ENCODE results near the gene HOOK1. TPM values are rescaled to one million over a fixed set of nuclear protein-coding genes. Genes with fewer than 3 reads are reported as not detected.

The HOOK1 gene
- total and polyA plus RNA-seq, 2 experiments from 2014 or later: 27.4 to 27.6 TPM

DNA sequence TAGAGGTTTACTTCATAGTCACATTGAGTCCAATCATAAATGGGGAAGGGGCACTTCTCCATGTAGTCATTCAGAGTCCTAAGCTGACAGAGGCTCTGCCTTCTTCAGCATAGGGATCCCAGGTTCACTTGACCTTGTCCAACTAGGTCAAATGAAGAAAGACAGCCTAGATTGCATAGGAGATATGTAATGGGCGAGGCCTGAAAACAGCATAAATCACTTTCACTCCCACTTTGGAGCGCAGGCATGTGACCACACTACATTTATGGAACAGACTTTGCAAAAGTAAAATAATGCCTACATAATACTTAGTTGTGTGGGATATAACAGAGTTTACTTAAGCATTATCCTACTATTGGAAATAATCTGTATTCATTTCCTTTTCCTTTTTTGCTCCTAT is 51.7 kb downstream of the HOOK1 start:
- H3K27me3 Mint-ChIP-seq (ENCODE audit: insufficient read depth, low read depth, poor library complexity): no peaks in the 10 kb centered on the region
- H3K27ac Mint-ChIP-seq: no peak overlapping the region
- H4K20me1 ChIP-seq (replicated peaks; ENCODE audit: insufficient read depth): no peaks in the 10 kb centered on the region
- H3K4me1 Mint-ChIP-seq: no peaks in the 10 kb centered on the region
- no peaks in the 10 kb centered on the region for H3K27me3 ChIP-seq (ENCODE audit: insufficient read depth)
- no peaks in the 10 kb centered on the region for H3F3A ChIP-seq (replicated peaks; ENCODE audit: low read depth)
- ATAC-seq (no peak), DNase-seq (ENCODE audit: low spot score) (no peak)
- peaks cover 10% of the 10 kb centered on the region; the same call in 1 of the 2 replicates for H3K36me3 ChIP-seq (ENCODE audit: insufficient read depth)
- no peak overlapping the region for H3K4me2 ChIP-seq
- no peak overlapping the region for H3K4me3 ChIP-seq
- no peak overlapping the region for H2AFZ ChIP-seq
- H3K4me3 Mint-ChIP-seq: no peak overlapping the region
- no peak overlapping the region for H3K27ac ChIP-seq (ENCODE audit: low read depth)
- no peaks in the 10 kb centered on the region for H3K4me1 ChIP-seq (ENCODE audit: insufficient read depth)
- no peaks in the 10 kb centered on the region for H3K9me3 Mint-ChIP-seq
- no peaks in the 10 kb centered on the region for H3K79me2 ChIP-seq (replicated peaks; ENCODE audit: insufficient read depth)
- TF ChIP-seq CREB1 (CRISPR knock-in tag; IDR thresholded peaks at IDR 0.05; ENCODE audit: low read depth): no peak
- TF ChIP-seq CTCF (conservative IDR thresholded peaks at IDR 0.05; ENCODE audit: low read depth in 2 of 2): no peak
- TF ChIP-seq, protein P1, sequence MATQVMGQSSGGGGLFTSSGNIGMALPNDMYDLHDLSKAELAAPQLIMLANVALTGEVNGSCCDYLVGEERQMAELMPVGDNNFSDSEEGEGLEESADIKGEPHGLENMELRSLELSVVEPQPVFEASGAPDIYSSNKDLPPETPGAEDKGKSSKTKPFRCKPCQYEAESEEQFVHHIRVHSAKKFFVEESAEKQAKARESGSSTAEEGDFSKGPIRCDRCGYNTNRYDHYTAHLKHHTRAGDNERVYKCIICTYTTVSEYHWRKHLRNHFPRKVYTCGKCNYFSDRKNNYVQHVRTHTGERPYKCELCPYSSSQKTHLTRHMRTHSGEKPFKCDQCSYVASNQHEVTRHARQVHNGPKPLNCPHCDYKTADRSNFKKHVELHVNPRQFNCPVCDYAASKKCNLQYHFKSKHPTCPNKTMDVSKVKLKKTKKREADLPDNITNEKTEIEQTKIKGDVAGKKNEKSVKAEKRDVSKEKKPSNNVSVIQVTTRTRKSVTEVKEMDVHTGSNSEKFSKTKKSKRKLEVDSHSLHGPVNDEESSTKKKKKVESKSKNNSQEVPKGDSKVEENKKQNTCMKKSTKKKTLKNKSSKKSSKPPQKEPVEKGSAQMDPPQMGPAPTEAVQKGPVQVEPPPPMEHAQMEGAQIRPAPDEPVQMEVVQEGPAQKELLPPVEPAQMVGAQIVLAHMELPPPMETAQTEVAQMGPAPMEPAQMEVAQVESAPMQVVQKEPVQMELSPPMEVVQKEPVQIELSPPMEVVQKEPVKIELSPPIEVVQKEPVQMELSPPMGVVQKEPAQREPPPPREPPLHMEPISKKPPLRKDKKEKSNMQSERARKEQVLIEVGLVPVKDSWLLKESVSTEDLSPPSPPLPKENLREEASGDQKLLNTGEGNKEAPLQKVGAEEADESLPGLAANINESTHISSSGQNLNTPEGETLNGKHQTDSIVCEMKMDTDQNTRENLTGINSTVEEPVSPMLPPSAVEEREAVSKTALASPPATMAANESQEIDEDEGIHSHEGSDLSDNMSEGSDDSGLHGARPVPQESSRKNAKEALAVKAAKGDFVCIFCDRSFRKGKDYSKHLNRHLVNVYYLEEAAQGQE (IDR thresholded peaks at IDR 0.05; ENCODE audit: unreplicated experiment): no peak
- no peak for TF ChIP-seq ETS1 (IDR thresholded peaks at IDR 0.05)
- TF ChIP-seq STAT1 (IDR thresholded peaks at IDR 0.05; ENCODE audit: unreplicated experiment): no peak
- TF ChIP-seq ZNF462 (CRISPR knock-in tag; IDR thresholded peaks at IDR 0.05): no peak
- TF ChIP-seq POLR2AphosphoS5 (IDR thresholded peaks at IDR 0.05; ENCODE audit: low read depth): no peak
- TF ChIP-seq JUNB (IDR thresholded peaks at IDR 0.05; ENCODE audit: unreplicated experiment): no peak
- H3K36me3 Mint-ChIP-seq (ENCODE audit: low read depth): peaks cover 8% of the 10 kb centered on the region; the same call in 1 of the 3 replicates
- H3K9me2 ChIP-seq (ENCODE audit: insufficient read depth): no peaks in the 10 kb centered on the region

Measured in GM23338 (cell line).